HG02588 (cell line): ENCODE data around the gene LGI1.
A peak's percentile ranks its signal among the peaks of the same experiment; 100 is the strongest.

Source experiments
- ATAC-seq: cut with Tn5 transposase; IDR thresholded peaks from one replicate; pipeline ENCODE4 v1.9.1; 2021; ENCODE audit warnings: mild to moderate bottlenecking, moderate library complexity; ENCODE audit not compliant: unreplicated experiment

Gene LGI1

DNA sequence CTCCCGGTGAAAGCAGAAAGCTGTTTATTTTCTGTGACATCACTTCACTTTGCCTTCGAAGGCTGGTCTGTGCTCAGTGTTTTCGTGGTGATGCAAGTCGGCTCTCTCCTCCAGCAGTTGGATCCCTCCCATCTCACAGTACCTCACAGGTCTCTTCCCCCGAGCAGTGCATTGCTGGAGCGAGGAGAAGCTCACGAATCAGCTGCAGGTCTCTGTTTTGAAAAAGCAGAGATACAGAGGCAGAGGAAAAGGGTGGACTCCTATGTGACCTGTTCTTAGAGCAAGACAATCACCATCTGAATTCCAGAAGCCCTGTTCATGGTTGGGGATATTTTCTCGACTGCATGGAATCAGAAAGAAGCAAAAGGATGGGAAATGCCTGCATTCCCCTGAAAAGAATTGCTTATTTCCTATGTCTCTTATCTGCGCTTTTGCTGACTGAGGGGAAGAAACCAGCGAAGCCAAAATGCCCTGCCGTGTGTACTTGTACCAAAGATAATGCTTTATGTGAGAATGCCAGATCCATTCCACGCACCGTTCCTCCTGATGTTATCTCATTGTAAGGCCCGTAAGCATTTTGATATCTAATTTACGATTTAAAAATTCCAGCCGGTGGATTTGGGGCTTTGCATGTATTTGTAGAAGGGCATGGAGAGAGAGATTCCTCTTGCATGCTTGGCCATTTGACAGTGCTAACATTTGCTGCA is at the start of gene LGI1:
TSS of gene LGI1 (plus strand) at position 136 of the 707 bp plus-strand sequence. CDS start at position 345, 209 bp downstream.
- ATAC-seq: no peak

DNA sequence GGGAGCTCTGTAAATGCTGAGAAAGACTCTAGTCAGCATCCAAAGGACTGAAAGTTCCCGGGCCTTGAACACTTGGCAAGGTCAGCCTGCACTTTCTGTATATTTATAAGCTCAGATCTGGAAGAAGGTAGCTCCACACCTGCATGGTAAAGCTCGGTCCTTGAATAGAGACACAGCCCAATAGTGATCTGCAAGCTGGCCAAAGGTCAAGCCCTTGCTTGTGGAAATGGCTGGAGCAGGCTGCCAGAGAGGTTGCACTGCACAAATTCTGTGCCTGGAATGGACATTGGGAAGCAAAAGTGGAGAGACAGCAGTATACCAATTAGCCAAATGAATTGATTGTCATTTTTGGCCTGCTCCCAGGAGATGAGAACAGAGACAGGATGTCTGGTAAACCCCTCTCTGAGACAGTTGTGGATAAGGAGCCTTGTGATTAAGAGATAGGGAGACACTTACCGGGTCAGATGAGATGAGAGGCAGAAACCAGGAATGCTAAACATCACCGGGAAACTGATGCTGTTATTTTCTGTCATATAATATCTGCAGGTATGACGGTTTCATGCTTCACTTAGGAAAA is 47.3 kb upstream of the LGI1 start:
- ATAC-seq: no peak

DNA sequence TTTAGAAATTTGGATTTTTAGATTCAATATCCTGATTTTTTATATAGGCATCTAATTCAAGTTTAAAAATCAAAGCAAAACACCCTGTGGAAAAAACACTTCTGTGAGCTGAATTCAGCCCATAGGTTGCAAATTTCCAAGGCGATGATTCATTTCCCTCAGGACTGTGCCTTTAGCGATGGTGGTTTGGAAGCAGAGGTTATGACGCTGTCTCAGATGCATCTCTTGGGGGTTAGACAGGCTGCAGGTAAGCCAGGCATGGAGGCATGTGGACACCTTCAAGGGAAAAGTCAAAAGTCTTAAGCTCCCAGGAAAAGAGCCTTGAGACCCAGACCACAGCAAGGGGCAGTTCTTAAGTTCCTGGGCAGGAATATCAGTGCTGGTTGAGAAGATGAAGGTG is 45.8 kb upstream of the LGI1 start:
- no peak for ATAC-seq

DNA sequence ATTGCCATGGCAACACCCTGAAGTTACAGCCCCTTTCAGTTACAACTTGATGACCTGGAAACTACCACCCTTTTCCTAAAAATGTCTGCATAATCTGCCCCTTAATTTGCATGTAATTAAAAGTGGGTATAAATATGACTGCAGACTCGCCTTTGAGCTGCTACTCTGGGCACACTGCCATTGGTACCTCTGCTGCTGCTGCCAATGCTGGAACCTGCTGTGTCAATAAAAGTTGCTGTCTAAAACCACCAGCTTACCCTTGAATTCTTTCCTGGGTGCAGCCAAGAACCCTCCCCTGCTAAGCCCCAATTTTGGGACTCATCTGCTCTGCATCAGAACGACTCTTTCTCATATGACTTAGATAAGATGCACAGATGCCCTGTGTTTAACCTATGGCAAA is 45.1 kb upstream of the LGI1 start:
- no peak for ATAC-seq

DNA sequence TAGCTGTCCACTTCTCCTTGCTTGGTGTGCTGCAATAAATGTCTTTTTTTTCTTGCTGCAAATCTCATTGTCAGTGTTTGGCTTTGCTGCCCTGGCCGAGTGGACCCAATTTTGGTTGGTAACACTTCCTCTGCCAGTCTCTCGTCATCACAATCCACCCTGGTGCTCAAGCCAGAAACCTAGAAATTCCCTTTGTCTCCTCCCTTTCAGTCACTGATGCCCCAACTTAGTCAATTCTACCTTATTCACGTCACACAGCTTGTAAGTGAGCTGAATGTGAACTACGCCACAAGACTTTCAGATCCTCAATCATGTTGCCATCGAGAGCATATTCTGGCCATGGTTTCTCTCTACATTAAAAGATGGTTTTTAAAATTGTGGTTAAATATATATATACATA is 42.4 kb upstream of the LGI1 start:
- peak; percentile 95 for ATAC-seq

DNA sequence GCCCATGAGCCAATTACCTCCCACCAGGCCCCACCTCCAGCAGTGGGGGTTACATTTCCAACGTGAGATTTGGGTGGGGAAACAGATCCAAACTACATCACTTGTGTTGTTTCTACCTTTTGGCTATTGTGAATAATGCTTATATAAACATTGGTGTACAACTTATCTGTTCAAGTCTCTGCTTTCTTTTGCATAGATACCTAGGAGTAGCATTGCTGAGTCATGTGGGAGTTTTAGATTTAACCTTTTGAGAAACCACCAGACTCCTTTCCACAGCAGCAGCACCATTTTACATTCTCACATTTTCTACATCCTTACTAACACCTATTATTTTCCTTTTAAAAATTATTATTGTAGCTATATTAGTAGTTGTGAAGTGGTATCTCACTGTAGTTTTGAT is 41.0 kb upstream of the LGI1 start:
- ATAC-seq: no peak

GRCh38 chr10:93718937-93719725 is 38.6 kb upstream of the LGI1 start:
- ATAC-seq: no peak

- ATAC-seq: no peak
Measured at GRCh38 chr10:93719901-93720300, 37.8 kb upstream of the LGI1 start.

- no peak for ATAC-seq
Measured at GRCh38 chr10:93722550-93722949, 35.2 kb upstream of the LGI1 start.

GRCh38 chr10:93723153-93723552 is 34.6 kb upstream of the LGI1 start:
- ATAC-seq: no peak

GRCh38 chr10:93726024-93726423 is 31.7 kb upstream of the LGI1 start:
- ATAC-seq: no peak

GRCh38 chr10:93741367-93741766 is 16.4 kb upstream of the LGI1 start:
- no peak for ATAC-seq

- ATAC-seq: peak; percentile 79
Measured at GRCh38 chr10:93742633-93743349, 14.9 kb upstream of the LGI1 start.

DNA sequence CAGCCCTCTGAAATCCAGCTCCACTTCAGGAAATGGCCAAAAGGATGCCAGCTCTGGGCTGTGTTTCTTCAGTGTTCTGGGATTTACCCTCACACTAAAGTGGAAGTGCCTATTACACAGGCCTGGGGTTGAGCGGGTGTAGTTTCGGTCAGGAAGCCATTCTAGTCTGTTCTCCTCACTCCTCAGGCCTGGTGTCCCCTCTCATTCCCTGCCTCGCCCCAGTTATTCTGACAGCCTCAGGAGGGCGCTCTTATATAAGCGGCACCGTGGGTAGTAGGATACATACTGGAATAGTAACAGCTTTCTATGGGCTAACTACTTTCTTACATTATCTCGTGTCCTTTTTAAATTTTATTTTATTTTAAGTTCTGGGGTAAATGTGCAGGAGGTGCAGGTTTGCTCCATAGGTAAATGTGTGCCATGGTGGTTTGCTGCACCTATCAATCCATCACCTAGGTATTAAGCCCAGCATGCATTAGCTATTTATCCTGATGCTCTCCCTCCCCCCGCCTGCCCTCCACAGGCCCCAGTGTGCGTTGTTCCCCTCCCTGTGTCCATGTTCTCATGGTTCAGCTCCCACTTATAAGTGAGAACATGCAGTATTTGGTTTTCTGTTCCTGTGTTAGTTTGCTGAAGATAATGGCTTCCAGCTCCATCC is 12.2 kb upstream of the LGI1 start:
- ATAC-seq: no peak

DNA sequence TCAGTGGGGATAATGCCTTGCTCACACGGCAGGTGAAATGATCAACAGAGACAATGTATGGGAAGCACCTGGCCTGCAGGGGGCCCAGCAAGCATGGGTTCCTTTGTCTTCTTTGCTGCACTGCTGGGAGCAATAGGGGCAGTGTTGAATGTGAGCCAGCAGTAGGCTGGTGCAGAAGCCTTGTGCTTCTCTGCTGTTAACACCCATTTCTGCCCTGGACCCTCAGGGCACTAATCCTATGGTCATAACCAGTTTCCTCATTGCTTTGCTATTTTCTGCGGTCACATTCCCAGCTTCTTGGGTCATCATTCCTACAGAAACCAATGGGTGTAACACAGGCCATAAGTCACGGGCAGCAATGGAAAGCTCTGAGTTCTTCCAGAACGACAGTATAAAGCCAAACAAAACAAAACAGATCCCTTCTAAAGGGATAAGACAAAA is 10.9 kb upstream of the LGI1 start:
- no peak for ATAC-seq

DNA sequence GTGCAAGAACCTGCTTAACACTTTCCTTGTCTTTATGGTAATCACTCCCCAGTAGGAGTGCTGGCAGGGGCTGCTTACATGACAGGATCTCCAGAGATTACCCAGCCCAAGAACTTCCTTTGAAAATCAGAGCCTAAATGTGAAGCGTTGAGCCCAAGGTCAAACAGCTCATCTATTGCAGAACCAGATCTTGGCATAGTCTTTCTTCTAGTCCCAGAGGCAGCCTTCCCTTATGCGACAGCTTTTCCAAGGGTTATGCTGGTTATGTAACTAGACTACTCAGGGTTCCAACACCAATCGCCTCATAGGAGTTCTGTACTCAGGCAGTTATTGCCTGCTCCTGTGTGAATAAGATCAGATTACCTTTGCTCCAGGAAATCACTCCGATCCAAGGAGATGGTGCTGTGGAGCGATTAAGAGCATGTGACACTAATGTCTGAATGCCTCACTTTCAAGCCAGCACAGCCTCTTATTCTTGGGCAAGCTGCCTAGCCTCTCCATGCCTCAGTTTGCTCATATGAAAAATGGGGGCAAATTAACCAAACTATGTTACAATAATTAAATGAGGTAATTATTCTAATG is 8.4 kb upstream of the LGI1 start:
- no peak for ATAC-seq

DNA sequence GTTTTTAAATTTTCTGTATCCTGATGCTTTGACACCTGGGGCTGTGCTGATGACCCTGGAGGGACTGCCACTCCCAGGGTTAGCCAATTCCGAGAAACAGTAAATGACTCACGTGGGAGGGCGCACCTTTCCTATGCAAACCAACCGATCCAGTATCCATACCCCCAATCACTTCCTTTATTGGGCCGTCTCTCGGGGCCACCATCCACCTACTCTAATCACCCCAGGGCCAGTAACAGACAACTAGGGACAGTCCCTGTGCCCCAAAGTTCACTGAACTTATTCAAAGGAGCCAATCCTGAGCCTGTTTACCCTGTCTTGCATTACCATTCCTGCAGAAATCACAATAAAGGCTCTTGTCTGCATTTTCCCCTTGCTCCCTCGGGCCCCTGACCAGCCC is 6.6 kb upstream of the LGI1 start:
- ATAC-seq: no peak

DNA sequence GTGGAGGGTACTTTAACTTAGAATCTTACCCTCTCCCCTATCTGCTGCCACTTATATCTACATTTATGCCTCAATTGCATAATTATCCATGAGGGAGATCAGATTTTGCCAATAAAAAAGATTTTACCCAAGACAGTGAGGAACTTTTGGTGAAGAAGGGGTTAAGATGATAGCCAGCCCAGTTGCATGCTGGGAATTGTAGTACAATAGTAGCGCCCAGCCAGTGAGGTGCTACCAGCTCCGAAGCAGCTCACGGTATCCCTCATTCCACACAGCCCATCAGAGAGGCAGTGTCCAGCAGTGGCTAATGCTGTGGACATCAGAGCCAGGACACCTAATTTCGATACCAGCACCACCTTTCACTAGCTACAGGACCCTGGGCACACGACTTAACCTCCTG is 5.9 kb upstream of the LGI1 start:
- ATAC-seq: no peak

DNA sequence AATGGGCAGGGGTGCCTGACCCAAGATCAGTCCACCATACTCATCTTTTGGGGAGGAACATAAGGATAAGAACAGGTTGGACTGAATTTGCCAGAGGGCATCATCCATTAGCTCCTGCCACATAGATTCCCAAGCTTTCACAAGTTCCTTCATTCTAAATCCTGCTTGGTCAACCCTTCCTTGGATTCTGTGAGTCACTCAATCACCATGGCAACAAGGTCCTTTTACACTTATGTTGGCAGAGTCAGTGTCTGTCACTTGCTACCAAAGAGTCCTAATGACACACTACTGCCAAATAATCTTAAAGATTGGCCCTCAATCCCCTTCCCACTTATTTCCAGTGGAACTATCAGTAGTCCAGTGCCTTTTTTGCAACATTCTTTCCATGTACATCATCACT is 5.0 kb upstream of the LGI1 start:
- ATAC-seq: no peak

DNA sequence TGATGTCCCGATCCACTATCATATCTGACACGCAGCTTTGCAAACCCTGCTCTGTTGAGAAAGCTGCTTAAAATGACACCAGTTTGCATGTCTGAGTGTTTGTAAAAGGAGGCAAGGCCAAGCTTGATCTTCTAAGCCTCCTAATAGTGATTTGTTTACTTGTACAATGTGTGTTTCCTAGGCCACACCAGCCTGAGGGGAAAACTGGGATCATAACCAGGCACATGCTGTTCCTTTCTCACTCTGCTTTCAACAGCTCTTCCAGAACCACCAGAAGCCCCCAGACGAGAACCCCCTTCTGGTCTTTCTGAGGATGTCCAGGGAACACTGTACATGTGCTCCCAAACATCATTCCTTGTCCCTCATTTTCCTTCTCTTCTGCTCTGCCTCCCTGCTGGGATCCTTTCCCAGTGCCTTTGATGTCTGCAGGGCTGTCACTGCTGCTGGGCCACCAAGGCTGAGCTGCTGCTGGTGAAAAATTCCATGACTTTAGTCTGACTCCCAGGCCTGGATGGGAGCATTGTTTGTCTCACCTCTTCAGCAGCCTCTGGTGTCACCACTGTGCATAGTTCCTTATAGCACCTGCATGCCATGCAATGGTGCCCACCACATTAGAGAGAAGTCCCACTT is 4.0 kb upstream of the LGI1 start:
- no peak for ATAC-seq
